ENCODE measurements around the gene SP140.
"Not testable (repeated sequence)": the region's sequence is repeated elsewhere in the genome, so short reads cannot be mapped to it uniquely, and the experiment has no call there.

The SP140 gene

GRCh38 chr2:230327418-230328154 lies 102.0 kb downstream of the SP140 start:
- no peak for DNase-seq

- DNase-seq = no peak
Observed at GRCh38 chr2:230328155-230328458, 102.6 kb downstream of the SP140 start.

DNA sequence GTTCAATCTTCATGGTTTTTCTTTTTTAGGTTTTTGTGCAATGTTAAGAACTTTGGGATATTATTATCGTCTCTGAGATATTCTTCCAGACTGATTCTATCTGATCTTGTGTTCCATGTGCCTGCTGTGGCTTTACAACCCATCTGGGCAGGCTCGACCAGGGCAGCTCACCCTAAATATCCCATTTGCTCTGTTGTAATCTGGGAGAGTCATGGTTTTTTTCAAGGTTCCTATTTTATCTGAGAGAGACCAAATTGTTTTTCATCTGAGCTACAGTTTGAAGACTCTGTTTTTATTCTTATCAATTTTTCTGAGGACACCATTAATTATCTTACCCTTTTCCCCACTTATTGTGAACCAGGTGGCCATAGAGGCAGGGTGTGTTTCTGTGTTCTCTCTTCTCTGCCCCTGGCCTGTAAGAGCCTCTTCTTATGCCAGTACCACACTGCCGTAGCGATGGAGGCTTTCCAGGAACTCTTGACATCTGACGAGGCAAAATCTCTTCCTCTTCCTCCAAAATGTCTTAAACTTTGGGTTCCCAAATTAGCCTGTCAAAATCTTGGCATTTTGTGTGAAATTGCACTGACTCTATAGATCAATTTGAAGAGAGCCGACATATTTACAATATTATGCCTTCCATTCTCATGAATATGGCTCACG lies 104.5 kb downstream of the SP140 start:
- DNase-seq = no peak

GRCh38 chr2:230330725-230331124 lies 105.2 kb downstream of the SP140 start:
- DNase-seq = no peak

DNA sequence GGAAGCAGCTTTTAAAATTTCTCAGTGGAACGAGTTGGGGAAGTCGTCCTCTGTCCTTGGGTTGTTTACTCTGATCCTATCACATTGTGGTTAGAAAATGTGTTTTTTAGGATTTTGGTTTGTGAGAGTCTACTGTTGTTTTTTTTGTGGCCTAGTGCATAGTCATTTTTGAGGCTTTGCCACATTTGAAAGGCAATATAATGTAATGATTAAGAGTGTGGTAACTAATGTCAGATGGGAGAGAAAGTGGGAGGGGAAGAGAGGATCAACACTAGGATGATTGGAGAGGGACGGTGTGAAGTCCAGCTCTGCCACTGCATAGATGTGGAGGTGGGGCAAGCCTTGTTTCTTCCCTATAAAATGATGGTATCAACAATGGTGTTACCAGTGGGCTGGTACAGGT lies 109.9 kb downstream of the SP140 start:
- DNase-seq = no peak

DNA sequence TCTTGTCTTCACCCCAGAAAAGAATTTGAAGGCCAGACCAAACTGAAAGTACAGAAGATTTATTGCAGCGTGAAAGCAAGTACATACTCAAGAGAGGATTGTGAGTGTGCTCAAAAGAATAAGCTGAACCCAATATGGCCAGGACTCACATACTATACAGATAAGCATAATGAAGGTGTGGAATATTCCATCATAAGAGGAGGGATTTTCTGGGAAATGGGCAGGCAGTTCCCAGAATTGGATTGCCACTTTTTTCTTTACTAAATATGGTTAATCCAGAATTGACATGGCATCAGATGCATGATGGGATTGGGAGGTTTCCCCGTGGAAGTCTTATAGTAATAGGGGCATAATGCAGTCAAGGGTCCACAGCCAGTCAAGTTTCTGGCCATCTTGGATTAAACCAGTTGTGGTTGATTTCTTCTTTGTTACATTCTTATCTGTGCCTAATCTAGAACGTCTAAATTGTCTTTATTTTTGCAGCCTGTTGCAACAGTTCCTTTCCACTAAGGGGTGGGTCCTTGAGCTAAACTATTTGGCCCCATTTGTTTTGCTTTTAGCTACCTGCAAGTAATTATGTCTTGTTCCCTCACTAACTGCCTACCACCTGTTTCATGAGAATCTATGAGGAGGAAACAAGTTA lies 110.4 kb downstream of the SP140 start:
- no peak for DNase-seq

- not testable (repeated sequence) for DNase-seq
Observed at GRCh38 chr2:230341936-230342528, 116.5 kb downstream of the SP140 start.

GRCh38 chr2:230343041-230343624 lies 117.6 kb downstream of the SP140 start:
- not testable (repeated sequence) for DNase-seq

GRCh38 chr2:230343747-230344146 lies 118.2 kb downstream of the SP140 start:
- no peak for DNase-seq

GRCh38 chr2:230346465-230346864 lies 120.9 kb downstream of the SP140 start:
- no peak for DNase-seq

DNA sequence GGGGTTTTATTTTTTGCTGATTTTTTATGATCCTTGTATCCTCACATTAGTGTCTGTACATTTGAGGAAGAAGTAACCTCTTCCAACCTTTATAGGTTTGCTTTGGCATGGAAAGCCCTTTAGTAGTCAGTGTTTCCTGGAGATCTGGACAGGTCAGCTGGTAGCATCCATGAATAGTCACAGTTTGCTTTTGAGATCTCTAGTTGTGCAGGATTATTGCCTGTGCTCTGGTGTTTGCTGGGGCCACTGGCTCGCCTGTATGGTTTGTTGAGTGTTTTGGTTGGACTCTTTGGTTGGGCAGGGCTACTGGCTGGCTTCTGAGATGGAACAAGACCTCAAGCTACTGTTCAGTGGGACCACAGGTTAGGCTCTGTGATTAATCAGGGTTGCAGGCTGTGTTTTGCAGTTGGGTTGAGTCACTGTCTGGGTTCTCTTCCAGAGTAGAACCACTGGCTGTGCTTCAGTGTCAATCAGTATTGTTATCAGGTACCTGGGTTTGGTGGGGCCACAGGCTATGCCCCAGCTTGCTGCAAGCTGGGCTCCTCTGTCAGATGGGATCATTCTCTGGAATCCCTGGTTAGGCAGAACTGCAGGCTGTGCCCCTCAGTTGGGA lies 121.5 kb downstream of the SP140 start:
- no peak for DNase-seq

DNA sequence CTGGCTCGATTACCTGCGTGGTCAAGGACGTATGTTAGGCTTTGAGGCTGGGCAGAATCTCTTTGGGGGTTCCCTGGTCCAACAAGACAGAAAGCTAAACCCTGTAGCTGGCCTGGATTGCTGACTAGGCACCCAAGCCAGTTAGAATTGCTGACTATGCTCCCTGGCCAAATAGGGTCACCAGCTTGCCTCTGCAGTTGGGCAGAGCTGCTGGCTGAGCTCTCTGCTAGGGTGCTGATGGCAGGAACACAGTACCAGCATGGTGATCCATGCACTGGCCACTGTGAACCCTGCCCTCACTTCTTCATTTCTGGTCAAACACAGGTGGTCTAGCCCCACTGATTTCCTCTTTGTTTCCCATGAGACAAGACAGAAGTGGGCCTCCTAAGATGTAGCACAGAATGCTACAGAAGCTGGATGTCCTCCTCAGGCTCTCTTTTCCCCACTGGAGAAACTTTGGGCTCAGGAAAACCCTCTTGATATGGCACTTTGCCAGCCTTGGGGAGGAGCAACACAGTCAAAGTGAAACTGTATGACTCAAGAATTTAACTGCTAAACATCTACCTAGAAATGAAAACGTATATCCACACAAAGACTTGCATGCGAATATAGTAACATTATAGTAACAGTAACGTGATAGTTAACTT lies 122.2 kb downstream of the SP140 start:
- no peak for DNase-seq

DNA sequence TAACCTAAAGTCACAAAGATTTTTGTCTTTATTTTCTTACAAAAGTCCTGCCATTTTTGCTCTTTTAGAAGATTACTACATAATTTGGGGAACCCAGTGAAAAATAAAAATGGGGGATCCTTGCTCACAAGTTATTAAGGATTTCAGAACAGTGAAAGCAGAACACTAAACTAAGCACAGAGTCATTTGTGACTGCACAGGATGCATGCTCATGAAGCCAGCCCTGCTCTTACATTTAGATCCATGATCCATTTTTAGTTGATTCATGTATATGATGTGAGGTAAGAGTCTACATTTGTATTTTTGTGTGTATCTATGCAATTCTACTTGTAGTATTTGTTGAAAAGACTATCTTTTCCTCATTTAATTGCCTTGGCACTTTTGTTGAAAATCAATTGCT lies 123.3 kb downstream of the SP140 start:
- no peak for DNase-seq

GRCh38 chr2:230356084-230356483 lies 130.5 kb downstream of the SP140 start:
- DNase-seq = no peak

- no peak for DNase-seq
Observed at GRCh38 chr2:230358305-230358704, 132.8 kb downstream of the SP140 start.

DNA sequence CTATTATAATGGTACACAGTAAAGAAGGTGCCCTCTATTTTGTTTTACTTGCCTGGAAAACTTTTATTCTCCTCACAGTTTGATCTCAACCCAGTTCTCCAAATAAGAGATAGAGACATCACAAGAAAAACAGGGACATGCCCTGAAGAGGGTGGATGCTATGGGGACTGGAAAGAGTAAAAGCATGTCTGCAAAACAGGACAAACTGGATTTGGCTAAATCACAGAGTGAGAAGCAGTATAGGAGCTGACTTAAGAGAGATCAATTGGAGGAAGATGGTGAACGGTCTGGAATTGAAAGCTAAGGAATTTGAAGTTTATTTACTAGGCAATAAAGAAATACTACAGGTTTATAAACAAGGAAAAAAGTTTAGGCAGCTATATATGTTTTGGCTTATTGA lies 134.5 kb downstream of the SP140 start:
- DNase-seq = no peak

DNA sequence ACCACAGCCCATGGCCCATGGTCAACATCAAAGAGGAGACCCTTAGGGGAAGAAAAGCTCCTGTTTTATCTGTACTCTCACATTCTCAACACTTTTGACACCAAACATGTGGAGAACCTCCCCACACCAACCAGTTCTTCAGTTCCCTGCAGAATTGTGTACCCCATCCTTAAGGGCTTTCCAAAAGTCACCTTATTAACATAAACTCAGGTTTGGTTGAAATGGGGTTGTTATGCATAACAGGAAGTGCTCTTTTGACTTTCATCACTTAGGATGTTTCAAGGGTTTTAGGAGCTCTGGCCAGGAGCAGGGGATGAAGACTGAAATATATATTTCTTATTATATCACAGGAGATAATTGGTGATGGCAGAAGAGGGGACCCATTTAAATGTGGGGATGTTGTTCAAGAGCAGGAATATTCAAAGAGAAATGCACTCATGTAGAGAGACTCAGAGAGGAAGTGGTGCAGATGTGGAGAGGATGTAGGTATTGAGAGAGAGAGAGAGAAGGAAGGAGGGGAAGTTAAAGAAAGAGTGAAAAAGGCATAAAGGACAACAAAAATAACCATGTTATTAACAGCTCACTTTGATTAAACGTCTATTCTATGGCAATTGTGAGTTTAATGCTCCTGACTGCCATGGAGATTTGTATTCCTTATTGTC lies 136.6 kb downstream of the SP140 start:
- no peak for DNase-seq

Measured in bone marrow (tissue), 2 donors.